ENCODE results near the gene ZBTB38.

The ZBTB38 gene

DNA sequence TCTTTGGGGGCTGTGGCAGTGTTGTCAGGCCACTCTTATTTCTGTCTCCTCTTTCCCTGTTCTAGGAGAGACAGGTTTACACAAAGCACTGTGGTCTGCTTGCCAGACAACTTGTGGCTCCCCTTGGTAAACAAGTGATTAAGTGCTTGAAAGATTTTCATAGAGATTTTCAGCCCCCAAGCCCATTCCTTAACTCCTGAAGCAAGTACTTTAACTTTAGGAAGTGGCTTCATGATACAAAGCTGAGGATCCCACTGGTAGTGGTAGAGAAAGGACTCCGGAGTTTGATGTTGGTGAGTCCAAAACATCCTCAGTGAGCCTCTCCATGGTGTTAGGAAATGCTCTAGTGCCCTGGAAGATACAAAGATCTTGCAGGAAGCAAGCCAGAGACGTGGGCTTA is 12.0 kb downstream of the ZBTB38 start:
- TF ChIP-seq, protein P1, sequence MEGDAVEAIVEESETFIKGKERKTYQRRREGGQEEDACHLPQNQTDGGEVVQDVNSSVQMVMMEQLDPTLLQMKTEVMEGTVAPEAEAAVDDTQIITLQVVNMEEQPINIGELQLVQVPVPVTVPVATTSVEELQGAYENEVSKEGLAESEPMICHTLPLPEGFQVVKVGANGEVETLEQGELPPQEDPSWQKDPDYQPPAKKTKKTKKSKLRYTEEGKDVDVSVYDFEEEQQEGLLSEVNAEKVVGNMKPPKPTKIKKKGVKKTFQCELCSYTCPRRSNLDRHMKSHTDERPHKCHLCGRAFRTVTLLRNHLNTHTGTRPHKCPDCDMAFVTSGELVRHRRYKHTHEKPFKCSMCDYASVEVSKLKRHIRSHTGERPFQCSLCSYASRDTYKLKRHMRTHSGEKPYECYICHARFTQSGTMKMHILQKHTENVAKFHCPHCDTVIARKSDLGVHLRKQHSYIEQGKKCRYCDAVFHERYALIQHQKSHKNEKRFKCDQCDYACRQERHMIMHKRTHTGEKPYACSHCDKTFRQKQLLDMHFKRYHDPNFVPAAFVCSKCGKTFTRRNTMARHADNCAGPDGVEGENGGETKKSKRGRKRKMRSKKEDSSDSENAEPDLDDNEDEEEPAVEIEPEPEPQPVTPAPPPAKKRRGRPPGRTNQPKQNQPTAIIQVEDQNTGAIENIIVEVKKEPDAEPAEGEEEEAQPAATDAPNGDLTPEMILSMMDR (IDR thresholded peaks at IDR 0.05; ENCODE audit: insufficient read depth, low read depth, low read length, missing control alignments), result no peak
- DNase-seq (ENCODE audit: low read depth), result peak; percentile 55
- H3K4me3 ChIP-seq (ENCODE audit: low read depth, low read length), result peak overlapping the region; percentile 81

DNA sequence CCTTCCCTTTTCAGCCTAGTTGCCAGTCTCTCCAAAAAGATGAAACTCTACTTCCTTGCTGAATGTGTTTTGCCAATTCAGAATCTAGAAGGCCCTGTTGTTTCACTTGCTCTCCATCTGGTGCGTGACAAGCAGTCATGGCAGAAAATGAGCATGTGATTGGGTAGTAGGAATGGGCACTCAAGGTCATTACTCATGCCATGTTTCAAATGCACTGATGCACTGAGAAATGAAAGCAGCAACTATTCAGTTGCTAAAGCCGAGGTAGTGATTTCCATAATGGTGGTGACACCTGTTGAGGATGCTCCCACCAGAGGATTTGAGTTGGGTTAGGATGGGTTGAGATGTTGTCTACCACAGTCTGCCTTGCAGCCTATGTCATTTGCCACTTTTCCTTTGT is 12.7 kb downstream of the ZBTB38 start:
- DNase-seq (ENCODE audit: low read depth), result peak; percentile 93
- TF ChIP-seq, protein P1 (IDR thresholded peaks at IDR 0.05; ENCODE audit: insufficient read depth, low read depth, low read length, missing control alignments), result no peak
- peak overlapping the region; percentile 81 for H3K4me3 ChIP-seq (ENCODE audit: low read depth, low read length)

DNA sequence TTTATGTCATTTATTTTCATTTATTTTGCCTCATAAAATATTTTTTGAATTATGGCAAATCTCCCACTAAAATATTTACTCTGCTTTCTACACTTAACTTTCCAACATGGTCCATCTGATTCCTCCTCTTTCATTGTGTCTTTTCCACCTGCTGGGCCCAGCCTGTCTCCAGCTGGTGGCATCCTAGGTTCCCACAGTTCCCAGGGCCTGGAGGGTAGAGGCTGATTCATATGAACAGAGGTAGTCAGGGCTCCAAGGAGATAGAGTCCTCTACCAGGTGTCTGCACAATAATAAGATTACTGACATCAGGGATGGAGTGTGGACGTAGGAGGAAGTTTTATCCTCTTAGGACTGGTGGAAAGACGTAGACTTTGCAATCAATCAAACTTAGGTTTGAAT is 14.3 kb downstream of the ZBTB38 start:
- no peak for DNase-seq (ENCODE audit: low read depth)
- H3K4me3 ChIP-seq (ENCODE audit: low read depth, low read length), result peak overlapping the region; percentile 81
- TF ChIP-seq, protein P1 (IDR thresholded peaks at IDR 0.05; ENCODE audit: insufficient read depth, low read depth, low read length, missing control alignments), result no peak

DNA sequence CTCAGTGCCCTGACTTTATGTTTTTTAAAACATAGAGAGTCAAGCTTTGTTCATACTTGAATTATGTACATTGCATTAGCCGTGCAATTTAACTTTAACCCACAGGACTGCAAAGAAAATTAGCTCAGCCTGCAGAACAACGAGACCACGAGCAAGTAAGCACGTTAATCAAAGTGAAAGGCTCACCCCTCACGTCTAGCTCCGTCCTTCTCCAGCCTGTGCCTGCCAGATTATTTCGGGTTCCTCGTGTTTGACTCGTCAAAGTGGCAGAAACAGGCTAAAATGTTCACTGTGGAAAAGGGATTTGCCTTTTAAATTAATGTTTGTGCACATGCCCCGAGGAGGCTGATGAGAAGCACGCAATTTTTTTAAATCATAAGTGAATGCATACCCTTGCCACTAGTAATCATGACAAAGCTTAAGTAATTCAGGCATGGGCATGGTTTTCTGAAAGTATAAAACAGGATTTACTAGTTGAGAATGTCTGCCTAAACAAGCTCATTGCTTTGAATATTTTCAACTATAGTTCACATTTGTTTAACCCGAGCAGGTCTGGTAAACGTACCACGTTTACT is 15.3 kb downstream of the ZBTB38 start:
- DNase-seq (ENCODE audit: low read depth), result peak; percentile 61
- H3K4me3 ChIP-seq (ENCODE audit: low read depth, low read length), result peak overlapping the region; percentile 81

DNA sequence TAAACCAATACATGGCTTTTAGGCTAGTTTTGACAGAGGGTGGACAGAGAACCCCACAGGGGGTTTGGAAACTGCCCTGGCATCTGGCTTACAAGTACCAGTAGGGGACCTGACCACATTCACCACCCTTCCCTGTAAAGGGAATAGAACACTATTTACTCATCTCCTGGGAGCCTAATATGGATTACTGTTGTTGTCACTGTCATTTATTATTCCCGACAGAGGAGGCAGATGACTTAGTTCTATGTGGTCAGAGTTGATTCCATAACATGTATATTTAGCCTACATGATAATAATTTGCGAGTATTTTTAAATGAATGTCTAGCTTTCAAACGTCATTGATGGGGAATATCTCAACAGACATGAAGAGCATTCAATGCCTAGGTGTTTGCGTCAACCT is 15.9 kb downstream of the ZBTB38 start:
- peak overlapping the region; percentile 81 for H3K4me3 ChIP-seq (ENCODE audit: low read depth, low read length)
- TF ChIP-seq, protein P1 (IDR thresholded peaks at IDR 0.05; ENCODE audit: insufficient read depth, low read depth, low read length, missing control alignments), result no peak
- peak; percentile 50 for DNase-seq (ENCODE audit: low read depth)

More for the DNA sequence above, 15.3 kb downstream of the ZBTB38 start:
- TF ChIP-seq, protein P1 (IDR thresholded peaks at IDR 0.05; ENCODE audit: insufficient read depth, low read depth, low read length, missing control alignments), result no peak

DNA sequence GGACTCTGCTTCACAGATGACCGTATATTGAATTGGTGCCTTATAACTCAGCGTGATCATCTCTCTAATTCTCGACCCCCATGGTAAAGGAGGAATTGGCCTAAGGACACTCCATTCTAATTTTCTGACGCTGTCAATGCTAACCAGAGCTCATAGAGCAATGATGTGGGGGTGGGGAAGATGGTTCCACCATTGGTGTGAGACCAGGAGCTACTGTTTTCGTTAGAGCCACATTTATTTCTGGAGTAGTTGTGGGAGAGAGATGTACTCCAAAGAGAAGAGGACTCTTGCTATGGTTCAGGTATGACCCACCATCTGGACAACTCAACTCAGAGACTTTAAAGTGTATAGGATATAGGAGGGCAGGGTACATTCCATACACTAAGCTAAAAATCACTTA is 16.3 kb downstream of the ZBTB38 start:
- peak overlapping the region; percentile 81 for H3K4me3 ChIP-seq (ENCODE audit: low read depth, low read length)
- TF ChIP-seq, protein P1 (IDR thresholded peaks at IDR 0.05; ENCODE audit: insufficient read depth, low read depth, low read length, missing control alignments), result no peak
- DNase-seq (ENCODE audit: low read depth), result peak; percentile 60
